HEK293 (cell line): ENCODE measurements around the gene SQOR.

Source experiments
- KLF1 ChIP-seq: fragments of 450-650 bp; formaldehyde crosslinking; IDR thresholded peaks from 2 replicates; pipeline ENCODE4 v1.5.1; 2016; ENCODE audit warnings: missing biosample characterization, missing genetic modification characterization
- PRDM10 ChIP-seq: fragments of 450-650 bp; formaldehyde crosslinking; IDR thresholded peaks from 2 replicates; pipeline ENCODE4 v1.5.1; 2016; ENCODE audit warnings: missing biosample characterization, missing genetic modification characterization
- SCRT2 ChIP-seq: fragments of 450-650 bp; formaldehyde crosslinking; IDR thresholded peaks from 2 replicates; pipeline ENCODE4 v1.5.1; 2016; ENCODE audit warnings: missing biosample characterization, missing genetic modification characterization
- ZBTB10 ChIP-seq: fragments of 450-650 bp; formaldehyde crosslinking; IDR thresholded peaks from 2 replicates; pipeline ENCODE4 v1.5.1; 2016; ENCODE audit warnings: missing biosample characterization, missing genetic modification characterization
- ZBTB20 ChIP-seq: fragments of 450-650 bp; formaldehyde crosslinking; IDR thresholded peaks from 2 replicates; pipeline ENCODE4 v1.5.1; 2016; ENCODE audit warnings: missing biosample characterization, missing genetic modification characterization
- ZIC2 ChIP-seq: fragments of 450-650 bp; formaldehyde crosslinking; IDR thresholded peaks from 2 replicates; pipeline ENCODE4 v1.5.1; 2016; ENCODE audit warnings: missing biosample characterization, missing genetic modification characterization
- ZNF133 ChIP-seq: fragments of 450-650 bp; formaldehyde crosslinking; IDR thresholded peaks from 2 replicates; pipeline ENCODE4 v1.5.1; 2016; ENCODE audit warnings: missing biosample characterization, missing genetic modification characterization
- ZNF2 ChIP-seq: fragments of 450-650 bp; formaldehyde crosslinking; IDR thresholded peaks from 2 replicates; pipeline ENCODE4 v1.5.1; 2016; ENCODE audit warnings: missing biosample characterization, missing genetic modification characterization
- ZNF202 ChIP-seq: fragments of 450-650 bp; formaldehyde crosslinking; IDR thresholded peaks from 2 replicates; pipeline ENCODE4 v1.5.1; 2016; ENCODE audit warnings: missing biosample characterization, missing genetic modification characterization, borderline replicate concordance
- ZNF24 ChIP-seq: fragments of 450-650 bp; formaldehyde crosslinking; IDR thresholded peaks from 2 replicates; pipeline ENCODE4 v1.5.1; 2016; ENCODE audit warnings: missing biosample characterization, missing genetic modification characterization
- ZNF280C ChIP-seq: fragments of 450-650 bp; formaldehyde crosslinking; IDR thresholded peaks from 2 replicates; pipeline ENCODE4 v1.5.1; 2016; ENCODE audit warnings: missing biosample characterization, missing genetic modification characterization
- ZNF354C ChIP-seq: fragments of 450-650 bp; formaldehyde crosslinking; IDR thresholded peaks from 2 replicates; pipeline ENCODE4 v1.5.1; 2016; ENCODE audit warnings: missing biosample characterization, missing genetic modification characterization, low read depth, borderline replicate concordance
- ZNF394 ChIP-seq: fragments of 450-650 bp; formaldehyde crosslinking; IDR thresholded peaks from 2 replicates; pipeline ENCODE4 v1.5.1; 2016; ENCODE audit warnings: missing biosample characterization, missing genetic modification characterization, mild to moderate bottlenecking, moderate library complexity, borderline replicate concordance
- ZNF416 ChIP-seq: fragments of 450-650 bp; formaldehyde crosslinking; IDR thresholded peaks from 2 replicates; pipeline ENCODE4 v1.5.1; 2016; ENCODE audit warnings: missing biosample characterization, missing genetic modification characterization
- ZNF544 ChIP-seq: fragments of 450-650 bp; formaldehyde crosslinking; IDR thresholded peaks from 2 replicates; pipeline ENCODE4 v1.5.0; 2017; ENCODE audit warnings: missing biosample characterization, missing genetic modification characterization
- ZNF549 ChIP-seq: fragments of 450-650 bp; IDR thresholded peaks from 2 replicates; pipeline ENCODE4 v1.5.1; 2018; ENCODE audit warnings: missing biosample characterization, missing genetic modification characterization, mild to moderate bottlenecking, inconsistent platforms, moderate library complexity
- ZNF585B ChIP-seq: fragments of 450-650 bp; formaldehyde crosslinking; IDR thresholded peaks from 2 replicates; pipeline ENCODE4 v1.5.1; 2016; ENCODE audit warnings: missing biosample characterization, missing genetic modification characterization
- ZNF600 ChIP-seq: fragments of 450-650 bp; formaldehyde crosslinking; IDR thresholded peaks from 2 replicates; pipeline ENCODE4 v1.5.1; 2016; ENCODE audit warnings: missing biosample characterization, missing genetic modification characterization
- ZNF704 ChIP-seq: fragments of 450-650 bp; formaldehyde crosslinking; IDR thresholded peaks from 2 replicates; pipeline ENCODE4 v1.5.1; 2016; ENCODE audit warnings: missing biosample characterization, missing genetic modification characterization
- ZNF777 ChIP-seq: fragments of 450-650 bp; formaldehyde crosslinking; IDR thresholded peaks from 2 replicates; pipeline ENCODE4 v1.5.1; 2017; ENCODE audit warnings: missing biosample characterization, missing genetic modification characterization, borderline replicate concordance
- TF ChIP-seq, protein P1 (sequence below): fragments of 450-650 bp; formaldehyde crosslinking; IDR thresholded peaks from 2 replicates; pipeline ENCODE4 v1.5.1; 2016; ENCODE audit warnings: missing biosample characterization, missing genetic modification characterization
- TF ChIP-seq, protein P2 (sequence below): fragments of 450-650 bp; formaldehyde crosslinking; IDR thresholded peaks from 2 replicates; pipeline ENCODE4; 2016; ENCODE audit warnings: missing biosample characterization, missing genetic modification characterization
- TF ChIP-seq, protein P3 (sequence below): IDR thresholded peaks from 2 replicates; pipeline ENCODE4 v1.6.1; 2011; ENCODE audit warnings: mild to moderate bottlenecking, low read depth, low read length, borderline replicate concordance
- TF ChIP-seq, protein P4 (sequence below): sonication (generic); formaldehyde crosslinking; IDR thresholded peaks from 2 replicates; pipeline ENCODE4 v1.8.1; 2022; ENCODE audit warnings: mild to moderate bottlenecking, moderate library complexity, missing genetic modification reagents

Gene SQOR

DNA sequence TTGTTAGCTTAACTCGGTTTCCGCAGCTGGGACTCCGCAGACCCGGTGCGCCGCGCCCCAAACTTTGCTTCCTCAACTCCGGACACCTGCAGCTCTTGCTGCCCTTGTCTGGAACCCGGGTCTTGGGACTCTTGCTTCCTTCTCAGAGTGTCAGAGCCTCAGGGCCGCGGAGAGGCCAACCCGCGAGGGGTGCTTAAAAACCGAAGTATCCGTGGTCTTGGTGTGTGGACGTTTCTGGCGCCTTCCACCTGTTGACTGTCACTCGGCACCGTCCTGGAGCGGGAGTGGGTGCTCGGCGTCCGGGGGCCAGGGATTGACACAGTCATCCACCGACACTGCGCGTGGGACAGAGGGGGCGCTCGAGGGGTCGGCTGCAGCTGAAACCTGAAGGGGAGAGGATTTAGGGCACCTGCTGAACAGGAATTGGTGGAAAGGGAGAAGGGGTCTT, 386 bp downstream of the SQOR start (continued):
- TF ChIP-seq, protein P1, sequence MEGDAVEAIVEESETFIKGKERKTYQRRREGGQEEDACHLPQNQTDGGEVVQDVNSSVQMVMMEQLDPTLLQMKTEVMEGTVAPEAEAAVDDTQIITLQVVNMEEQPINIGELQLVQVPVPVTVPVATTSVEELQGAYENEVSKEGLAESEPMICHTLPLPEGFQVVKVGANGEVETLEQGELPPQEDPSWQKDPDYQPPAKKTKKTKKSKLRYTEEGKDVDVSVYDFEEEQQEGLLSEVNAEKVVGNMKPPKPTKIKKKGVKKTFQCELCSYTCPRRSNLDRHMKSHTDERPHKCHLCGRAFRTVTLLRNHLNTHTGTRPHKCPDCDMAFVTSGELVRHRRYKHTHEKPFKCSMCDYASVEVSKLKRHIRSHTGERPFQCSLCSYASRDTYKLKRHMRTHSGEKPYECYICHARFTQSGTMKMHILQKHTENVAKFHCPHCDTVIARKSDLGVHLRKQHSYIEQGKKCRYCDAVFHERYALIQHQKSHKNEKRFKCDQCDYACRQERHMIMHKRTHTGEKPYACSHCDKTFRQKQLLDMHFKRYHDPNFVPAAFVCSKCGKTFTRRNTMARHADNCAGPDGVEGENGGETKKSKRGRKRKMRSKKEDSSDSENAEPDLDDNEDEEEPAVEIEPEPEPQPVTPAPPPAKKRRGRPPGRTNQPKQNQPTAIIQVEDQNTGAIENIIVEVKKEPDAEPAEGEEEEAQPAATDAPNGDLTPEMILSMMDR (tag by site-specific recombination), result peak; percentile 74
- TF ChIP-seq ZNF777 (no peak), ZBTB10 (tag by site-specific recombination) (no peak; the same call in 1 of the 2 replicates), ZNF133 (tag by site-specific recombination) (no peak), KLF1 (tag by site-specific recombination) (no peak), ZNF704 (tag by site-specific recombination) (no peak), ZNF202 (tag by site-specific recombination) (no peak), SCRT2 (peak; percentile 100), ZNF416 (tag by site-specific recombination) (no peak), ZNF24 (tag by site-specific recombination) (no peak), ZNF354C (tag by site-specific recombination) (no peak), ZNF544 (tag by site-specific recombination) (no peak), ZNF600 (tag by site-specific recombination) (no peak; the same call in 1 of the 2 replicates), ZNF585B (tag by site-specific recombination) (no peak), ZIC2 (tag by site-specific recombination) (no peak), ZBTB20 (peak; percentile 73; the same call in 1 of the 2 replicates), ZNF2 (tag by site-specific recombination) (no peak), ZNF549 (tag by site-specific recombination) (no peak), ZNF280C (tag by site-specific recombination) (no peak), ZNF394 (tag by site-specific recombination) (peak; percentile 32; the same call in 1 of the 2 replicates), PRDM10 (0 out of 2 replicates have a peak, but pooled peaks have one; percentile 36)
- TF ChIP-seq, protein P2, sequence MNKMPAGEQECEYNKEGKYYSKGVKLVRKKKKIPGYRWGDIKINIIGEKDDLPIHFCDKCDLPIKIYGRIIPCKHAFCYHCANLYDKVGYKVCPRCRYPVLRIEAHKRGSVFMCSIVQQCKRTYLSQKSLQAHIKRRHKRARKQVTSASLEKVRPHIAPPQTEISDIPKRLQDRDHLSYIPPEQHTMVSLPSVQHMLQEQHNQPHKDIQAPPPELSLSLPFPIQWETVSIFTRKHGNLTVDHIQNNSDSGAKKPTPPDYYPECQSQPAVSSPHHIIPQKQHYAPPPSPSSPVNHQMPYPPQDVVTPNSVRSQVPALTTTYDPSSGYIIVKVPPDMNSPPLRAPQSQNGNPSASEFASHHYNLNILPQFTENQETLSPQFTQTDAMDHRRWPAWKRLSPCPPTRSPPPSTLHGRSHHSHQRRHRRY, result no peak
- TF ChIP-seq, protein P3, sequence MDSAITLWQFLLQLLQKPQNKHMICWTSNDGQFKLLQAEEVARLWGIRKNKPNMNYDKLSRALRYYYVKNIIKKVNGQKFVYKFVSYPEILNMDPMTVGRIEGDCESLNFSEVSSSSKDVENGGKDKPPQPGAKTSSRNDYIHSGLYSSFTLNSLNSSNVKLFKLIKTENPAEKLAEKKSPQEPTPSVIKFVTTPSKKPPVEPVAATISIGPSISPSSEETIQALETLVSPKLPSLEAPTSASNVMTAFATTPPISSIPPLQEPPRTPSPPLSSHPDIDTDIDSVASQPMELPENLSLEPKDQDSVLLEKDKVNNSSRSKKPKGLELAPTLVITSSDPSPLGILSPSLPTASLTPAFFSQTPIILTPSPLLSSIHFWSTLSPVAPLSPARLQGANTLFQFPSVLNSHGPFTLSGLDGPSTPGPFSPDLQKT, result no peak
- TF ChIP-seq, protein P4, sequence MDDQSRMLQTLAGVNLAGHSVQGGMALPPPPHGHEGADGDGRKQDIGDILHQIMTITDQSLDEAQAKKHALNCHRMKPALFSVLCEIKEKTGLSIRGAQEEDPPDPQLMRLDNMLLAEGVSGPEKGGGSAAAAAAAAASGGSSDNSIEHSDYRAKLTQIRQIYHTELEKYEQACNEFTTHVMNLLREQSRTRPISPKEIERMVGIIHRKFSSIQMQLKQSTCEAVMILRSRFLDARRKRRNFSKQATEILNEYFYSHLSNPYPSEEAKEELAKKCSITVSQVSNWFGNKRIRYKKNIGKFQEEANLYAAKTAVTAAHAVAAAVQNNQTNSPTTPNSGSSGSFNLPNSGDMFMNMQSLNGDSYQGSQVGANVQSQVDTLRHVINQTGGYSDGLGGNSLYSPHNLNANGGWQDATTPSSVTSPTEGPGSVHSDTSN (CRISPR knock-in tag), result no peak
